GM12874 (cell line): ENCODE data around the gene PCARE.

Source experiments
- TF ChIP-seq, protein P1 (sequence below): IDR thresholded peaks from 2 replicates; pipeline ENCODE4 v1.5.1; 2011; ENCODE audit warnings: low read depth, mild to moderate bottlenecking, control low read depth, low read length, moderate library complexity; ENCODE audit not compliant: insufficient read depth

The PCARE gene

DNA sequence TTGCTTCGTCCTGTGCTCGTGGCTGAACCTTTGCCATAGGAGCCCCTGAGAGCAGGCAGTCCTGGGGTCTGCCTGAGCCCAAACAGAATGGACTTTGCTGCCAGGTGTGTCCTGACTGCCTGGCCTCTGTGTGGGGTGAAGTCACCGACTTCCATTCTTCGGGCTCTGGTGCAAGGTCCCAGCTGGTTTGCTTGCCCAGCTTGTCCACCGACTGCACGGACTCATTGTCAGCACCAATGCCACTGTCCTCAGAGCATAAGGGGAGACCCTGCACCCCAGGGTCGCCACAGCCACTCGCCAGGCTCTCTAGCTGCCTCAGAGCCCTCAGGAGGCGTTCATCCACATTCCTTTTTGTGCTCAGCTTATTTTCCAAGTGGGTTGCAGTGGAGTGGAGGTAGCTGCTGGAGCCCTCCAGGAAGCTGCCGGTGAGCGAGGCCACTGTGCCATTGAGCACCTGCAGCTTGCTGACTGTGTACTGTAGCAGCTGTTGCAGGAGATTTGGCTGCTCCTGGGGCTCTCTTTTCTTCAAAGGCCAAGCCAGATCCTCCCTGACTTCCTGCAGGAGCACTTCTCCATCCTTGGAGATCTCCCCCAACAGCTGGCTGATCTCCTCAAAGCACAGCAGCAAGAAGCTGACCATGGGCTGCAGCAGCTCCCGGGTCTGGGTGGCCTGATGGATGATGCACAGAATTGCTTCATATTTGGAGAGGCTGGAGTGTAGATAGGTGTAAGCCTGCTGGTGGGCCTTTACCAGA, 1.2 kb downstream of the PCARE start:
- TF ChIP-seq, protein P1, sequence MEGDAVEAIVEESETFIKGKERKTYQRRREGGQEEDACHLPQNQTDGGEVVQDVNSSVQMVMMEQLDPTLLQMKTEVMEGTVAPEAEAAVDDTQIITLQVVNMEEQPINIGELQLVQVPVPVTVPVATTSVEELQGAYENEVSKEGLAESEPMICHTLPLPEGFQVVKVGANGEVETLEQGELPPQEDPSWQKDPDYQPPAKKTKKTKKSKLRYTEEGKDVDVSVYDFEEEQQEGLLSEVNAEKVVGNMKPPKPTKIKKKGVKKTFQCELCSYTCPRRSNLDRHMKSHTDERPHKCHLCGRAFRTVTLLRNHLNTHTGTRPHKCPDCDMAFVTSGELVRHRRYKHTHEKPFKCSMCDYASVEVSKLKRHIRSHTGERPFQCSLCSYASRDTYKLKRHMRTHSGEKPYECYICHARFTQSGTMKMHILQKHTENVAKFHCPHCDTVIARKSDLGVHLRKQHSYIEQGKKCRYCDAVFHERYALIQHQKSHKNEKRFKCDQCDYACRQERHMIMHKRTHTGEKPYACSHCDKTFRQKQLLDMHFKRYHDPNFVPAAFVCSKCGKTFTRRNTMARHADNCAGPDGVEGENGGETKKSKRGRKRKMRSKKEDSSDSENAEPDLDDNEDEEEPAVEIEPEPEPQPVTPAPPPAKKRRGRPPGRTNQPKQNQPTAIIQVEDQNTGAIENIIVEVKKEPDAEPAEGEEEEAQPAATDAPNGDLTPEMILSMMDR: no peak

DNA sequence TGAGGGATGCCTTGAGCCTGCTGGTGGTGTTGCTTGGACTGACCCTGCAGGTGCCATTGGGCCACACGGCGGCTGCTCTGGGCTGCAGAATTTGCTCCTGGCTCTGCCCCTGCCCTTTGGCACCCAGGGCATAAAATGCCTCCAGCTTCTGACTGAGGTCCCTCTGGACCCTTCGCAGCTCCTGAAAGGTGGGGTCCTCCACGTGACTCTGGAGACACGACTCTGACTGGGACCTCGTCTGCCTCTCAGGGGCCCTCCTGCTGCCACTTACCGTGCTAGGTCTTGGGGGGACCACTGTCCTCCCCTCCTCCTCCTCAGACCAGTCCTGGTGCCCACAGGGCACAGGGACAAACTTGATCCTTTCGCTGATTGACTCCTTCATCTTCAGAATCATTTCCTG, 2.1 kb downstream of the PCARE start:
- TF ChIP-seq, protein P1: no peak

DNA sequence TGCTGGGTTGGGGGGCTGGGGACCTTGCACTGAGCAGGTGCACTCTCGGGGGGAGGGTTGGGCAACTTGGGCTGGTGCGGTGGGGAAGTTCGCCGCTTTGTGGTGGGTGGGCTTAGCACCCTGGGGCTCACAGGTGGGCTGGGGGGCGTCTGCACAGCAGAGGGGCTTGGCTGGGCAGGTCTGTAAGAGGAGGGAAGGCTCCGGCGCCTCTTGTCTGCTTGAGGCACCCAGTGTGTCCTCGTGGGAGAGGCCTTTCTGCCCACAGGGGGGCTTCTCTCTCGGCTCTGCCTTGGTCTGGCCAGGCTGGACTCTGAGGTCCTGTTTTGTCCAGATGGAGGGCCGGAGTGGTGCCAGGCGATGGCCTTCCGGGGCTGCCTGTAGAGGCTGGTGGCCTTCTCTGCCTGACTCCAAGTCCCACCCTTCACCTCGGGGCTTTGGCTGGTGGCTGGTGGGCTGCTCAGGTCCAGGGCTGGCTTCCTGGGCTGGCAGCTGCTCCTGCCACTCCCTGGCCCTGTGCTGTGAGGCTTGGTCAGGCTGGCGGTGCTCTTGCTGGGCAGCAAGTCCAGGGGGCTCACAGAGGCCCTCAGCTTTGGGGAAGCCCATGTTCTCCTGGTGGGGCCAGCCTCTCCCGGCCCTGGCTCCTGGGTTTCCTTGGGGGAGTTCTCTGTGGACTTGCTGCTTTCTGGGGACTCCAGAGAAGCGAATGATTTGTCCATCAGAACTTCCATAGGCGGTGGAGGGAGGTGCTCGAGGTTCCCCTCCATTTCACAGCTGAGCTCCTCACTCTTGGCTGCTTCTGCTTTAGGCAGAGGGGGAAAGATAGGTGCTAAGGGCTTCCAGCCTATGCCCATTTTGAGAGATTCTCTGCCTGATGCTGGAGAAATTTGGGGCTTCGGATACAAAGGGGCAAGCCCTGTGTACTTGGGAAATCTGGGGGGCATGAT, 3.0 kb downstream of the PCARE start:
- TF ChIP-seq, protein P1: no peak

DNA sequence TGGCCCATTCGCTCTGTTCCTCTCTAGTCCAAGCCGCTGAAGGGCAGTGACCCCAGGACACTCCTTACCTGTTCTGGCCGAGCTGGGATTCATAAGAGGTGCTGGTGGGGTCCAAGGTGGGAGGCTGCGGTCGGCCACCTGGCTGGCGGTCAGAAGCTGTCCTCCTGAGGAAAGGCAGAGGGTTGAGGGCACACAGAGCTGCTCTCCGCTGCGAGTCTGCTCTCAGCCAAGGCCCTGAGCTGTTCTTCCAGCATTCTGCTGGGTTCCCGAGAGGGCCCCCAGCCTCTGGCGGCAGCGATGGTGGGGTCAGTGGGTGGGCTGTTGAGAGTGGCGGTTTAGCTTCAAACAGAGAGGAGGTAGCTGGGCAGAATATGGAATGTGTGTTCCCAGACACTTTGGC, 3.8 kb downstream of the PCARE start:
- TF ChIP-seq, protein P1: no peak

DNA sequence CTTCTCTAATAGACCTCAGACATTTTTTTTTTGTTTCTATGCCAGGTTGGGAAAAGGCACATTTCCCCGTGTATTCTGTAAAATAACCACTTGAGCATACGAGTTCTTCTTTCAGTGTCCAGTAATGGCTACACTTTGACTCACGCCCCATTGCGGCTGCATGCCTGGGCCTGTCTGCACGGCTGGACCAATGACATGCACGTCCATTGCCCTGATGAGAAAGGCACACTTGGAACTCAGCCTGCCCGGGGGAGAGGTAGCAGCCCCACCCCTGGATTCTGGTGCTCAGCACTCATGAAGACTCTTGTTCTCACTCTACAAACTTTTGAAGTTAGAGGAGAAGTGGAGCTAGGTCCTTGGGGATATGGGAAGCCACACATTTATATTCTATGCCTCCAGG, 5.8 kb downstream of the PCARE start:
- TF ChIP-seq, protein P1: no peak

DNA sequence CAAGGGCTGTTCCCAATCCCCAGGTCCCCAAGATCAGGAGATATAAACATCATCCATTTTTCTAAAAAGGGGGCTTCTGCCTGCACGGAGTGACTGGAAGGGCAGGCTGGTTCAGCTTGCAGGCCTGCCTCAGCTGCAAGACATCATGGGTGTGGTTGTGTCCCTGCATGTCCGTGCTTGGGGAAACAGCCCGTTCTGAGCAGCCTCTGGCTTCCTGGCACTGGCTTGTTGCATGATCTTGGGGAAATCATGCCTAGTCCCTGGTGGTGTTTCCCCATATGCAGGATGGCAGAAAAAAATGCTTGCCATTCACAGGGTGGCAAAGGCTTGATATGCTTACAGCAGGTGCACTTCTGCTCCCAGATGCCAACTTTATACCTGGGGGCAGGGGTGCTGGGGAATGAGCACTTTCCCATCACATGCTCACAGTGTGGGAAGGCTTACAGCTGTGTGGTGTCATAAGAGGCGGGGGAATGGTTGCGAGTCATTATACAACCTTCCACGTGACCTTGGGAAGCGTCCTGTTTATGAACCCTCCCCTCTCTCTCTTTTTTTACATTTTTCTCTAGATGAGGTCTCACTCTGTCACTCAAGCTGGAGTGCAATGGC, 7.2 kb downstream of the PCARE start:
- TF ChIP-seq, protein P1: no peak

DNA sequence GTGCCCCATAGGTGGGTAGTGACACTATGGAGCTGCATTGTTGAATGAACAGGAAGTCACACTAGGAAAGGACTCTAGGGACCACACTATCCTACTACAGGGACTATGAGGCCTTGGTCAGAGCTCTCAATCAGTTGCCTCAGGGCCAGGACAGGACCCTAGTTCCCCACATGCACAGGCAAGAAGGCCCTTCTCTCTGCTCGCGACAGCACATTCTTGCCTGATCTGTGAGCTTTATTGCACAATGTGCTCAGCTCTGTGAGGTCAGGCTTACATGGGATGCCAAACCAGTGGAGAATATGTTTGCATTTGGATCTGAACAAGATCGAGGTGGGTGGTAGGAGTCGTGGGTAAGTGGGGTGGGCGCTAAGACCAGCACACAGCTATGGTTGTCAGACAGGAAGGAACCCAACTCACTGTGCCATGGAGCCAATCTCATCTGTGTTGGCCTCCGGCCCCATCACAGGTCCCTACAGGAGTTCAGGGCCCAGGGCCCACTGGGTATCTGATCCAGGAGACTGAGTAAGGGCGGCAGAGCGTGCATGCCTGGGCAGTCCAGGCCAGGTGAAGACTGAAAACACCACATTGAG, 8.0 kb downstream of the PCARE start:
- TF ChIP-seq, protein P1: no peak
